G401.6 (cell line): ENCODE results near the gene DGKB.
"Not testable (repeated sequence)": the region's sequence is repeated elsewhere in the genome, so short reads cannot be mapped to it uniquely, and the experiment has no call there.

ENCODE experiments used
- FAIRE-seq: peaks from 2 replicates; lab custom pipeline; 2012; peaks lifted over from hg19 to GRCh38; lab: Jason Lieb, UNC

The DGKB gene

DNA sequence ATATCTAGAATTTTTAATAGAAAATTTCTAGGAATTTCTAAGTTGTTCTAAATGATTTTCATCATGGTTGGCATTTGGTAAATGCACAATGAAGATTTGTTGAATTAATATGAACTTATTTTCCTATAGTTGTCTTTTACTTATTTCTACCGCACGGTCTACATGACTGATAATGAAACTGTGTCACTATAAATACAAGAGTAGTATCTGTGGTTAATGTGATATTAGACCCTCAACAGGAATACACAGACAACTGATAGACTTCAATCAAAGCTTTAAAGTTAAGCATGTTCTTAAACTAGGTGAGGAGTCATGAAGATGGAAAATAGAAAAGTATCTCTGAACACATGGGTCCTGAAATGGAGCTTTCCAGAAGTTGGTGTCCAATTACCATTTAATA is 615.2 kb downstream of the DGKB start:
- FAIRE-seq: no peak

DNA sequence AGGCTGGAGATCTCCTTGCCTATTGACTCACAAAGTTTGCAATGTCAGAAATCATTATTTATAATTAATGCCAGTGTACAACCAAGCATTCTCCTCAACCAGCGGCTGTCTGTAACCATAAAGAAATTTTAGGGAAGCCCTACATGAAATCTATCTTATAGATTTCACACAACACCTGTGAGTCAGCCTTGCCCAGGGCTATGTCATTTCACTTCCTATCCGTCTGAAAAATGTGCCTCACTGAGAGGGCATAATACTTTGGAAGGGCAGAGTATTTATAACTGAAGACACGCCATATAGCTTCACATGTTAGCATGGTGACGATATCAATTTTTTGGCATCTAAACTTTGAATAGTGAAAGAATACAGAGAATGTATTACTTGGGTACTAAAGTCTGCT is 616.5 kb downstream of the DGKB start:
- no peak for FAIRE-seq

DNA sequence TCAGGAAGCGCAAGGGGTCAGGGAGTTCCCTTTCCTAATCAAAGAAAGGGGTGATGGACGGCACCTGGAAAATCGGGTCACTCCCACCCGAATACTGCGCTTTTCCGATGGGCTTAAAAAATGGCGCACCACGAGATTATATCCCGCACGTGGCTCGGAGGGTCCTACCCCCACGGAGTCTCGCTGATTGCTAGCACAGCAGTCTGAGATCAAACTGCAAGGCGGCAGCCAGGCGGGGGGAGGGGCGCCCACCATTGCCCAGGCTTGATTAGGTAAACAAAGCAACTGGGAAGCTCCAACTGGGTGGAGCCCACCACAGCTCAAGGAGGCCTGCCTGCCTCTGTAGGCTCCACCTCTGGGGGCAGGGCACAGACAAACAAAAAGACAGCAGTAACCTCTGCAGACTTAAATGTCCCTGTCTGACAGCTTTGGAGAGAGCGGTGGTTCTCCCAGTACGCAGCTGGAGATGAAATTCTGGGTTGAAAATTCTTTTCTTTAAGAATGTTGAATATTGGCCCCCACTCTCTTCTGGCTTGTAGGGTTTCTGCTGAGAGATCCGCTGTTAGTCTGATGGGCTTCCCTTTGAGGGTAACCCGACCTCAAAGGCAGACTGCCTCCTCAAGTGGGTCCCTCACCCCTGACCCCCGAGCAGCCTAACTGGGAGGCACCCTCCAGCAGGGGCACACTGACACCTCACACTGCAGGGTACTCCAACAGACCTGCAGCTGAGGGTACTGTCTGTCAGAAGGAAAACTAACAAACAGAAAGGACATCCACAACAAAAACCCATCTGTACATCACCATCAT is 623.3 kb downstream of the DGKB start:
- FAIRE-seq: not testable (repeated sequence)

DNA sequence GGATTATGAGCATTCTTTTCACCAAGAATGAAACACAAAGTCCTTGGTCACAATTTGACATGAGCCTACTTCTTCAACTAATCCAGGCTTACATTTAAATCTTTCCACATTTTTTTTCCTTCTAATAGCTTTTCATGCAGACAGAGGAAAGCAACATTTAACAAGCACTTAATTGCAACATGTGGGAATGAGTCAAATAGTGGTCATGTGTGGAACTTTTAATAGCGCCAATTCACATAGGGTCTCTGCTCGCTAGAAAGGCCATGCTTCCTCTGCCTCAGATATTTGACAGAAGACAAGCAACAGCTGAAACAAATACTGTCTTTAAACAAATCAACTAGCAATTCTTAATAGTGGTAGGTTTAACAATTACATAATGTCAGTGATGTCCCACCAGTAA is 627.2 kb downstream of the DGKB start:
- no peak for FAIRE-seq

DNA sequence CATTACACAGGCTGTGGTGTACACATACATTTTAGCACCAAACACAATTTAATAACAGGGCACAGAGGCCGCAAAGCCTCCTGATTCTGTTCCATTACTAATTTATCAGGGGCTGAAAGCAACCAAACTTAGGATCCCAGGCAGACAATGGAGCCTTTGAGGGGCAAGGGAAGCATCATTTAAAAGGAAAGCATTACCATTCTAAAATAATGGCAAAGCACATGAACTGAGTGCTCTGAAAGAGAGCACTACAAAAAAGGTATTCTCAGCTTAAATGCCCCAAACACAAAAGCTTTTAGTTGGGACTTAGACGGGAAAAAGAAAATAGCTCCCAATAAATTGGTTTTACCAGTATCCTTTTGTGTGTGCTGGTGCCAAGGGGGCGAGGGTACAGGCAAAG is 631.1 kb downstream of the DGKB start:
- FAIRE-seq: no peak

DNA sequence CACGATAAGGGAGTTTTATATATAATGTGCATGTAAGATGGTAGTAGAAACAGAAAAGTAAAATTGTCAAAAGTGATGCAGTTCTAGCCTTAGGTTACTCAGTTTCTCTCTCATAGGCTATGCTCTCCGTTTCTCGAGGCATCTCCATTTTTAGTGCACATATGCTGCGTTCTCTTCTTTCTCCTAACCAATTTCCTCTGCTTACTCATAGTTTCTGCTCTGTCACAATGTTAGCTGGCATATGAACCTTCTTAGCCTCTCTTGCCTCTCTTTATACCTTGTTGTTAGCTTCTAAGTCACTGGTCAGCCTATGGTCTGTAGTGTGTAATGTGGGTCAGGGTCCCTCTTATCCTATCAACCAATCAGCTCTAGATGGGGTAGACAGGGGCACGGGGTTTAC is 632.5 kb downstream of the DGKB start:
- FAIRE-seq: no peak

DNA sequence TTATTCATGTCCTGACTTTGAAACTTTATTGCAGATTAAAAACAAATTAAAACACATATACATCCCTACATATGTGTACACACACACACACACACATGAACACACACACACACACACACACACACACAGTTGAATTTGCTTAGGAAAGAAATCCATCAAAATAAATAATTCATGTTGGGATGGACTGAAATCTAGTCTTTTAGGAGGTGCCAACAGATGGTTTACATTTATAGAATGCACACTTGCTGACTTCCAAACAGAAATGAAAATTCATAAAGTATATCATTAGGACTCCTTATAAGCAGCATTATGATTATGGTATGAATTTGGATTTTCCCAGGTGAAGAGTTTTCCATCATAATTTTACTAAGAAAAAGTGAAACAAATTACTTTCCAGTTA is 642.5 kb downstream of the DGKB start:
- no peak for FAIRE-seq

DNA sequence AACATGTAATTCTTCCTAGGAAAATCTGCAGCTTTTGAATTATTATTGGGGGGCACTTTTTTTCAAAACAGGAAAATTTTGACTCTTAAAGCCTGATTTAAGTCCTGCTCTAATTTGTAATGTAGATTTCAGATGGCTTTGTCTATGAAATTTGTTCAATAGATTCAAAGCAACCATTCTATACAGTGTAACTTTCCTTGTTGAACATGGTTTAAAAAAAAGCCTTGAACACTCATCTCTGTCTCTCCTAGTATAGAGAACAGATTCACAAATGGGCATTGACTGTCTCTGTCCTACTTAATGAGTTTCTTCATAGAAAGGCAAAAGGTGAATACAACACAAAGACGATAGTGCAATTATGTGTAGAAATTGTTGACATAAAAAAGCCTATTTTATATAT is 643.7 kb downstream of the DGKB start:
- FAIRE-seq: no peak

DNA sequence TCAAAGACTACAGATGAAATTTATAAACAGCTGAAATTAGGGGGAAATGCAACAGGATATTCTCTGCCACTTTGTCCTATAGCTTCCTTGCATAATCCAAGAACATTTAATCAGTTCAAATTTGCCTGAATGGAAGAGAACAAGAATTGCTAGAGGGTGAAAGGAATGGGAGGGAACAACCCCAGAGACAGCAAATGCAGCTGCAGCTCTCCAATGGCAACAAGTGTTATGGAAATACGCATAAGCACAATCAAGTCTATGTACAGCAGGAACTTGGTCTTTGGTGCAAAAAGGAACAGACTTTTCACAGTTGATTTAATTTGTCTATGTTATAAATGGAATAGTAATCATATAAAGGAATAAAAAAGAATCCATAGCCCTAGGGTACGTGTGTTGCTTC is 644.1 kb downstream of the DGKB start:
- FAIRE-seq: no peak

DNA sequence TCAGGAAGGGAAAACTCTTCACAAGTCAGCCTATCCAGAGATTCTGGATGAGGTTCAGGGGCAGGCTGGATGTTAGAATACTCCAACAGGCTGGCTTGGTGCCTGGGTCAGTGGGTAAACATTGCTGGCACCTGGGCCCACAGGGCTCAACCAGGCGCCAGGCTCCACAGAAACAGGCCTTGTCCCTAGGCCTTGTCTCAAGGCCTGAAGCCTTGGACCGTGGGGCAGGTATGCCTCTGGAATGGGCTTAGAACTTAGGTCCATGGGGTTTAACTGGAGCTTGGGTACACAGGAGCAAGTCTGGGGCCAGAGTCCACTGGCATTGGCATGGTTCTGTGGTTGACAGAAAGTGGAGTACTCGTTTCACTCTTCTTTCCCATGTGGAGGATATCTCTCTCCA is 650.1 kb downstream of the DGKB start:
- no peak for FAIRE-seq

DNA sequence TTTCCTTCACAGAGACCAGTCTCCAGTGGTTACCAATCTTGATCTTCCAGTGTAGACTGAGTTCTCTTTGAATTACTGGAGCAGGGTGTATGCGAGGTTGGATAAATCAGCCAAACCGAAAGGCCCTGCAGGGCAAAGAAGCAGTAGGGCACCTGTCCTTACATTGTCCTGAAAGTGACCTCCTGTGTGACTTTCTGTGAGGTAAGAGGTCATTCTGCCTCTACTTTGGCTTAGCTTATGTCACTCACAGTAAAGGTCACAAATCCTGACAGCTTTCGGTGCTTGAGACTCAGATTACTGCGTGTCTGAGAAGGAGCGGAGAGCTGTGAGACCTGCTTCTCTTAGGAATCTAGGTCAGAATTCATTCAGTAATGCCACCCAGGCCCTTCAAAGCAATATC is 660.4 kb downstream of the DGKB start:
- no peak for FAIRE-seq

DNA sequence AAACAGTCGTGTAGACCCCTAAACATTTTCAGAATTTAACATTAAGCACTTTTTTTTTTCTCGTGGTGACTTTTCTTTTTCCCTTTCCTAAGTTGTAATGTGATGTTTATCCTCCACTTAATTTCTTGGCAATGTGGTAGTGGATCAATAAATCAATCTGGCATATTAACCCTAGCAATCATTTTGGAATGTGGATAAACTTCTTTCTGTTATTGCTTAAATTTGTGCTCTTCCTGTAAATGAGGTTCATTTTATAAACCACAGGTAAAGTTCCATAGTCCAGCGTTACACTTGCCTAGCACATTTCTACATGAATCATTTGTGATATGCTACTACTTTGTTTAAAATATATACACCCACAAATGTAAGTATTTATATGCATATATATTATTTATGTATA is 665.7 kb downstream of the DGKB start:
- no peak for FAIRE-seq

DNA sequence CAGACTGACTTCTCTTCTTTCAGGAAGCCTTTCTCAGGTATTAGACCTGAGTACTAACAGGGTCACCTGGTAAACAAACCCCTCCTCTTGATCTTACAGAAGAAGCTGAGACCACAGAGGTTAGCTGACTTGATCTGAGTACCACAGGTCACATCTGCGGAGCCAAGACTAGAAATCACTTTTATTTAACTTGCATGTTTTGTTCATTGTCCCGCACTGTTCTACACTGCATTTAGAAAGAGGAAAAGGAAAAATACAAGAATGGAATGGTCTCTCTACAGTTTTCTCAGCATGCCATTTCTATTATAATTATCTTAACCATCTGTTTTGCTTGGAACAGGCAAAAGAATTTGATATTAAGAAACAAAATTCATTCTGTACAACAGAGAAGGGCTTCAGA is 667.5 kb downstream of the DGKB start:
- FAIRE-seq: no peak

DNA sequence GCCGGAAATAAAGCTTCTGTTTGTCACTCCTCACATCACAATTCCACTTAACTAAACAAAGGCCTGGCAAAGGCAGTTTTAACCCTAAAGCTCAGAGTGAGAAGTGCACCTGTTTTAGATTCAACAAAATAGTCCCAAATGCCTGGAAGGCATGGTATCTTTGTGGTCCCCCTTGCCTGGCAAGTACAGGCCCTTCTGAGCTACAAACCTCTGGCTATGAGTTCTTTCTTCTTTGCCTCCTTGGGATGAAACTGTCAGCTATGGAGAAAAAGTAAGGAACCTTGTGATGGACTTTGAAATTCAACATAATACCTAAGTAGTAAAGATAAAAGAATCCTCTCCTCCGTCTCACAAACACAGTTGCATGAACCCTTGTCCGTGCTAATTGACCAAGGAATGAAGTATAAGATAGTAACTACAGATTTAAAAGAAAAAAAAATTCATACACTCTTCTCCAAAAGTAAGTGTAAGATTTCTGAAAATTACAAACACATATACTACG is 668.6 kb downstream of the DGKB start:
- FAIRE-seq: no peak

DNA sequence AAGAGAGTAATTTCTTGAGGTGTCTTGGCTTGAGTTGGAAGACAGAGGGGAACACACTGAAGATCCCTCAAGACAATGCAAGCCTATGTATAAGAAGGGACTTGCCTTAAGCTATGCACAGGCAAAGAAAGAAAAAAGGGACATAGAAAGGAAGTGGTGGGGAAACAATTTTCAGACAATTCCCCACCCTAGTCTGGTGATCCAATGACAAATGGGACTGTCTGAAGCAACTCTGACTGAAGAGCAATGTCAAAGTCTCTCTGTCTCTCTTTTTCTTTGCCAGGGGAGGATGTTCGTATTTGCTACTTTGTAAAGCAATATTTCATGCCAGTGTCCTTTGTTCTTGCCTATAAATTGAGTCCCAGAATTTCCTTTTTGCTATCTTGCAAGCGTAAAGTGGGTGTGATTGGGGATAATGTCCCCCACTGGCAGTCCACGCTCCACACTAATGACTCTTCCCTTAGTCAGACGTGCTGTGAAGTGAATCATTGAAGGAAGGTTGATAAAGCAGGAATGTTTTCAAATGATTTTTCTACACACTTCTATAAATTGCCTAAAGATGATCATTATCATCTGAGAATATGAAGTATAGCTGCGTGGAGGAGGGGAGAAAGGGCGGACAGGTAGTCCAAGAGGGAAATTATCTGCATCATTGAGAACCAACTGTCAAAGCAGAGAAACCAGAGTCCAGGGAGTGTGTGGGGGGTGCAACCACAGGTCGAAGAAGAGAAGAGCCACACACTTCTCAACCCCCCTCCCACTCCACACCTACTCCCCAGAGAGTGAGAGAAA is 669.3 kb downstream of the DGKB start:
- no peak for FAIRE-seq

DNA sequence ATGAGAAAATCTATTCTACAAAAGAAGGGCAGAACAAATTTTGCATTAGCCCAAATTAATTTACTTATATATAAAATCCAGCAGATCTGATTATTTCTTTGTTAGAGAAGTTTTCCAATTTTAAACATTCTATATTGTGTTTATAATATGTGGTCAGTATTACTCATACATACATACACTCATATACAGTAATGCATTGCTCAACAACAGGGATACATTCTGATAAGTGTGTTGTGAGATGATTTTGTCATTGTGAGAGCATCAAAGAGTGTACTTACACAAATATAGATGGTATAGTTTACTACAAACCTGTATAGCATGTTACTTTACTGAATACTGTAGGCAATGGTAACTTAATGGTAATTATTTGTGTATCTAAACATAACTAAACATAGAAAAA is 673.5 kb downstream of the DGKB start:
- no peak for FAIRE-seq

DNA sequence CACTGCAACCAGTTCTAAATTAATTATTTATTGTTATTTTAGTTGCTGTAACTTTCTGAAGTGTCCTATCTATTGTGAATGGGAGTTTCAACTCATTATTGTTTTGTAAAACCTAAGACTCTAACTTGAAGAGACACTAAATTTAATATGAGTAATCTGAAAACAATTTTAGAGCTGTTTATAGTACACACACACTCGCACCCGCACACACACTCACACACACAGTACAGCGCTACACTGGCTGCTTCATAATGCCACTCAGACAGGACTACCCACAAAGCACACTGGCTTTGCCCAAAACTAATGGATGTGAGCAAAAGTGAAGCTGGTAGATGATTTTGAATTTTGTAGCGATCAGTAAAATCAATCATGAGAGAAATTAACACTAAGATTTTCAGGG is 674.2 kb downstream of the DGKB start:
- FAIRE-seq: no peak

DNA sequence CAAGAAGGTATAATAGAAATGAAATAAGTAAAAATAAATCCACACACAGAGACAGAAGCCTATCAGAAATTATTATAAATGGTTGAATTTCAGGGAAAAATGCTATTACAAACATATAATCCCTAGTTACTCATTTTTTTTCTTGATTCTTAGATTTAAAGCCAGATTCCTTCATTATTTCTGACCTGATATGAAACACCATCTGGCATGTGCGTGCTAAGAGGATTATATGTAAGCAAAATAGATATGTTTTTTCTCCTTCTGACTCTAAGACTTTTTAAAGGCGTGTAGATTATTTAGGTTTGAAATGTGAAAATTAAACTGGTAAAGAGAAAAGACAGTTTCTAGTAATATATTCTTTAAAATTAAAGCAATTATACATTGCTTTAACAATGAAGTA is 676.4 kb downstream of the DGKB start:
- FAIRE-seq: no peak

DNA sequence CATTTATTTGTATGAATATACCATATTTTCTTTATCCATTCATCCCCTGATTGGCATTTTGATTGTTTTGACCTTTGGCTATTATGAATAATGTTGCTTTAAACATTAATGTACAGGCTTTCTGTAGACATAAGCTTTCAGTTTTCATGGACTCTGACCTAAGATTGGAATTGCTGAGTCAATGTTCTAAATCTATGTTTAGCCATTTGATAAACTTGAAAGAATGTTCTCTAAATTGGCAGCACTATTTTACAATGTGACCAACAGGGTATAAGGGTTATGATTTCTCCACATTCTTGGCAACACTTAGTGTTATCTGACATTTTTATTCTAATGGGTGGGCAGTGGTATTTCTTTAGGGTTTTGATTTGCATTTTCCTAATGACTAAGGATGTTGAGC is 683.4 kb downstream of the DGKB start:
- no peak for FAIRE-seq

DNA sequence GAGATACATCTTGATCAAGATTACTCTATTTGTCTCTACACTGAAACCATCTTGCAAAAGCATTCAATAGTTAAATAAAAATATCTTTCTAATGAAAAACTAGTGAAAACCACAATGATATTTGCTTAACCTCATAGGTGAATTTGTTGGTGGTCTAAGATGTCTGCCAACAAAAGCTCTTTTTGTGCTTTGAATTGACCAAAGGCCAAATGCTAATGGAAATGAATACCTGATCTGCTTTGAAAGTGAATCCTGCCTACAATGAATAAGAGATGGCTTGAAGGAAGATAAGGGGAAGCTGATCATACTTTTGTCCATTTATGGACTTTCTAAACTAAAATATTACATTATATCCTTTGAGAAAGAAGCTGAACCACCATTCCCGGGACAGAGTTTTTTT is 684.2 kb downstream of the DGKB start:
- no peak for FAIRE-seq

DNA sequence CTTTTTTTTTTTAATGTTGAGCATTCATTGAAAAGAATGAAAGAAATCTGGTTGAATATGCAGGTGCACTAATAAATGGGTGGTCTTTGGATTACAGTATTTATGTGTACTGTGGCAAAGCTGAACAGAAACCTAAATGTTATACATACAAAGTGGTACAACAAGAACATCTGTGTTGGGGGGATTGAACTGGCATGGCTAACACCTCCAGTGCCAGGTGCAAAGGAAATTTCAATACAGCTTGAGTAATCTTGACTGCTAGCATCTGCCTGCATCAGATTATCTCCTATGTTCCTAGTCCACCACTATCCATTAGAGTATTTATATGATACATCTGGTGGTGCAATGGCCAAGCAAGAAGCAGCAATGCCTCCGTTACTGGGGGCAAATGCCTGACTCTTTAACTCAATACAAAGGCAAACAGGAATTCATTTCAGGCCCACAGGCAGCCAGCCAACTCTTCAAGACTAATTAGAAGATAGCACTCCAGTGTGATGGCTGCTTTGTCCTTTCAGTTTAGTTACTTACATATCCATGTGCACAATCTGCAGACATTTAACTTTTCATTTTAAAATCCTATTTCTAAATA is 692.6 kb downstream of the DGKB start:
- FAIRE-seq: no peak

DNA sequence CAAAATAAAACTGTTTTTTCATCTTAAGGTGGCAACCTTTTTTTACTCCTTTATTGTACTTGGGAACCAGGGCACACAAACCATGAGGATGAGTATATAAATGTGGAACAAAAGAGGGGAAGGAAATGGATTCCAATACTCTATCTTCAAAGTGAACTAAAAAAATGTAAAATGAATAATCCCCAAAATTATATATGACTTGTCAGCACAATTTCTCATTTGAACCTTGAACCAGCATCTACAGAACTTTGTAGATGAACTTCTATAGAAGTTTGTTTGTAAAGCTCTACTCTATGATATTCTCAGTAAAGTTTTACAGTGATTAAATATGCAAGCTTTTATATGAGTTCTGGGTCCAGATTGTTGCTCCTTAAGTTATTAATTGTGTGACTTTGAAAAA is 694.8 kb downstream of the DGKB start:
- no peak for FAIRE-seq

DNA sequence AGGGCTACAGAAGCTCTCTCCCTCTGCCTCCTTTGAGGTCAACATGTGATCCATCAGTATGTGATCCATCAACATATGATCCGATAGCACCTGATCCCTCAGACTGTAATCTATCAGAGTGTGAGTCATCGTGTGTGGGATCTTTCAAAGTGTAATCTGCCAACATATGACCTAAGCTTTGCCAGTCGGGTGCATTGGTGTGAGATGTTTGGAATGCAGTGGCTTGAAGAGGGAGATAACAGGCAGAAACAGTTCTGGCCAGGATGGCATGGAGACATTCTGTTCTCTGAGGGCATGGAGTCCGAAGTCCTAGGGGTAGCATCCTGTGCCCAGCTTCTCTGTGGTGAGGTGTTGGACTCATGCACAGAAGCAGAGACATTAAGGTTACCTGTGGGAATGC is 695.4 kb downstream of the DGKB start:
- no peak for FAIRE-seq
